NT2/D1 (cell line): ENCODE measurements around the gene NFIA.

Experiments
- YY1 ChIP-seq: IDR thresholded peaks from 2 replicates; pipeline ENCODE4 v1.6.1; 2011; ENCODE audit not compliant: insufficient read length, insufficient read depth
- ZNF274 ChIP-seq: IDR thresholded peaks from 2 replicates; pipeline ENCODE4 v1.6.1; 2011; ENCODE audit warnings: mild to moderate bottlenecking, low read depth, low read length

GRCh38 chr1:61071205-61072130, 10.9 kb upstream of the NFIA start:
- TF ChIP-seq ZNF274 (no peak), YY1 (no peak)
